HEK293 (cell line): Measurements from ENCODE around the gene TBXA2R.

ENCODE experiments used
- BCL11B ChIP-seq: fragments of 450-650 bp; formaldehyde crosslinking; IDR thresholded peaks from 2 replicates; pipeline ENCODE4 v1.5.1; 2016; ENCODE audit warnings: low read depth, missing biosample characterization, missing genetic modification characterization
- GLIS1 ChIP-seq: fragments of 450-650 bp; formaldehyde crosslinking; IDR thresholded peaks from 2 replicates; pipeline ENCODE4 v1.5.1; 2016; ENCODE audit warnings: missing biosample characterization, missing genetic modification characterization
- INSM2 ChIP-seq: fragments of 450-650 bp; formaldehyde crosslinking; IDR thresholded peaks from 2 replicates; pipeline ENCODE4 v1.5.1; 2016; ENCODE audit warnings: missing biosample characterization, missing genetic modification characterization
- KLF7 ChIP-seq: fragments of 450-650 bp; formaldehyde crosslinking; IDR thresholded peaks from 2 replicates; pipeline ENCODE4 v1.5.1; 2016; ENCODE audit warnings: missing biosample characterization, missing genetic modification characterization, borderline replicate concordance
- PATZ1 ChIP-seq: fragments of 450-650 bp; formaldehyde crosslinking; IDR thresholded peaks from 2 replicates; pipeline ENCODE4 v1.5.1; 2016; ENCODE audit warnings: missing biosample characterization, missing genetic modification characterization
- YY1 ChIP-seq: fragments of 450-650 bp; formaldehyde crosslinking; IDR thresholded peaks from 2 replicates; pipeline ENCODE4 v1.5.1; 2018; ENCODE audit warnings: missing biosample characterization, missing genetic modification characterization
- YY2 ChIP-seq: fragments of 450-650 bp; formaldehyde crosslinking; IDR thresholded peaks from 2 replicates; pipeline ENCODE4 v1.5.1; 2016; ENCODE audit warnings: missing biosample characterization, missing genetic modification characterization
- ZBTB20 ChIP-seq: fragments of 450-650 bp; formaldehyde crosslinking; IDR thresholded peaks from 2 replicates; pipeline ENCODE4 v1.5.1; 2016; ENCODE audit warnings: missing biosample characterization, missing genetic modification characterization
- ZBTB44 ChIP-seq: fragments of 450-650 bp; IDR thresholded peaks from 2 replicates; pipeline ENCODE4 v1.5.1; 2018; ENCODE audit warnings: missing biosample characterization, mild to moderate bottlenecking, missing genetic modification characterization
- ZBTB48 ChIP-seq: fragments of 450-650 bp; formaldehyde crosslinking; IDR thresholded peaks from 2 replicates; pipeline ENCODE4 v1.5.1; 2016; ENCODE audit warnings: missing biosample characterization, missing genetic modification characterization
- ZBTB7A ChIP-seq: fragments of 450-650 bp; formaldehyde crosslinking; IDR thresholded peaks from 2 replicates; pipeline ENCODE4 v1.5.1; 2016; ENCODE audit warnings: low read depth, missing biosample characterization, missing genetic modification characterization
- ZBTB8A ChIP-seq: fragments of 450-650 bp; formaldehyde crosslinking; IDR thresholded peaks from 2 replicates; pipeline ENCODE4 v1.5.1; 2016; ENCODE audit warnings: missing biosample characterization, missing genetic modification characterization
- ZNF121 ChIP-seq: fragments of 450-650 bp; formaldehyde crosslinking; IDR thresholded peaks from 2 replicates; pipeline ENCODE4 v1.5.1; 2016; ENCODE audit warnings: missing biosample characterization, missing genetic modification characterization
- ZNF157 ChIP-seq: fragments of 450-650 bp; formaldehyde crosslinking; IDR thresholded peaks from 2 replicates; pipeline ENCODE4 v1.5.1; 2016; ENCODE audit warnings: missing biosample characterization, missing genetic modification characterization
- ZNF391 ChIP-seq: fragments of 450-650 bp; formaldehyde crosslinking; IDR thresholded peaks from 2 replicates; pipeline ENCODE4 v1.5.1; 2016; ENCODE audit warnings: low read depth, missing biosample characterization, missing genetic modification characterization, borderline replicate concordance
- ZNF530 ChIP-seq: fragments of 450-650 bp; formaldehyde crosslinking; IDR thresholded peaks from 2 replicates; pipeline ENCODE4 v1.5.1; 2016; ENCODE audit warnings: low read depth, missing biosample characterization, missing genetic modification characterization
- ZNF548 ChIP-seq: fragments of 450-650 bp; formaldehyde crosslinking; IDR thresholded peaks from 2 replicates; pipeline ENCODE4 v1.5.1; 2016; ENCODE audit warnings: missing biosample characterization, missing genetic modification characterization
- ZNF558 ChIP-seq: fragments of 450-650 bp; formaldehyde crosslinking; IDR thresholded peaks from 2 replicates; pipeline ENCODE4 v1.5.1; 2016; ENCODE audit warnings: missing biosample characterization, missing genetic modification characterization
- ZNF596 ChIP-seq: fragments of 450-650 bp; IDR thresholded peaks from 2 replicates; pipeline ENCODE4 v1.5.0; 2018; ENCODE audit warnings: missing biosample characterization, mild to moderate bottlenecking, missing genetic modification characterization, moderate library complexity
- ZNF777 ChIP-seq: fragments of 450-650 bp; formaldehyde crosslinking; IDR thresholded peaks from 2 replicates; pipeline ENCODE4 v1.5.1; 2017; ENCODE audit warnings: missing biosample characterization, missing genetic modification characterization, borderline replicate concordance
- ZNF792 ChIP-seq: fragments of 450-650 bp; formaldehyde crosslinking; IDR thresholded peaks from 2 replicates; pipeline ENCODE4 v1.5.1; 2016; ENCODE audit warnings: missing biosample characterization, missing genetic modification characterization
- TF ChIP-seq, protein P1 (sequence below): fragments of 450-650 bp; formaldehyde crosslinking; conservative IDR thresholded peaks from 2 replicates; pipeline ENCODE4 v1.5.1; 2016; ENCODE audit warnings: low read depth, missing biosample characterization, missing genetic modification characterization
- TF ChIP-seq, protein P2 (sequence below): fragments of 450-650 bp; formaldehyde crosslinking; IDR thresholded peaks from 2 replicates; pipeline ENCODE4 v1.5.1; 2016; ENCODE audit warnings: missing biosample characterization, missing genetic modification characterization
- TF ChIP-seq, protein P3 (sequence below): fragments of 450-650 bp; formaldehyde crosslinking; IDR thresholded peaks from 2 replicates; pipeline ENCODE4 v1.5.1; 2016; ENCODE audit warnings: missing biosample characterization, missing genetic modification characterization

TBXA2R gene

GRCh38 chr19:3573162-3573857, 33.4 kb downstream of the TBXA2R start (continued):
- TF ChIP-seq ZBTB44 (tag by site-specific recombination) (no peak), YY2 (tag by site-specific recombination) (0 out of 2 replicates have a peak, but pooled peaks have one; percentile 29), ZBTB20 (tag by site-specific recombination) (peak; percentile 45; the same call in 1 of the 2 replicates), ZBTB48 (tag by site-specific recombination) (0 out of 2 replicates have a peak, but pooled peaks have one; percentile 34), ZNF596 (tag by site-specific recombination) (peak; percentile 47; the same call in 1 of the 2 replicates), ZNF558 (no peak), ZBTB7A (tag by site-specific recombination) (peak; percentile 89), INSM2 (tag by site-specific recombination) (peak; percentile 35; the same call in 1 of the 2 replicates), ZBTB8A (tag by site-specific recombination) (peak; percentile 83), ZNF530 (tag by site-specific recombination) (no peak), ZNF792 (0 out of 2 replicates have a peak, but pooled peaks have one; percentile 24), ZNF548 (no peak), ZNF121 (tag by site-specific recombination) (peak; percentile 100), PATZ1 (peak; percentile 96), ZNF157 (tag by site-specific recombination) (no peak), KLF7 (tag by site-specific recombination) (no peak), ZNF777 (tag by site-specific recombination) (no peak), ZNF391 (0 out of 2 replicates have a peak, but pooled peaks have one; percentile 59), YY1 (peak; percentile 67), GLIS1 (tag by site-specific recombination) (peak; percentile 21; the same call in 1 of the 2 replicates), BCL11B (peak; percentile 96)
- TF ChIP-seq, protein P1, sequence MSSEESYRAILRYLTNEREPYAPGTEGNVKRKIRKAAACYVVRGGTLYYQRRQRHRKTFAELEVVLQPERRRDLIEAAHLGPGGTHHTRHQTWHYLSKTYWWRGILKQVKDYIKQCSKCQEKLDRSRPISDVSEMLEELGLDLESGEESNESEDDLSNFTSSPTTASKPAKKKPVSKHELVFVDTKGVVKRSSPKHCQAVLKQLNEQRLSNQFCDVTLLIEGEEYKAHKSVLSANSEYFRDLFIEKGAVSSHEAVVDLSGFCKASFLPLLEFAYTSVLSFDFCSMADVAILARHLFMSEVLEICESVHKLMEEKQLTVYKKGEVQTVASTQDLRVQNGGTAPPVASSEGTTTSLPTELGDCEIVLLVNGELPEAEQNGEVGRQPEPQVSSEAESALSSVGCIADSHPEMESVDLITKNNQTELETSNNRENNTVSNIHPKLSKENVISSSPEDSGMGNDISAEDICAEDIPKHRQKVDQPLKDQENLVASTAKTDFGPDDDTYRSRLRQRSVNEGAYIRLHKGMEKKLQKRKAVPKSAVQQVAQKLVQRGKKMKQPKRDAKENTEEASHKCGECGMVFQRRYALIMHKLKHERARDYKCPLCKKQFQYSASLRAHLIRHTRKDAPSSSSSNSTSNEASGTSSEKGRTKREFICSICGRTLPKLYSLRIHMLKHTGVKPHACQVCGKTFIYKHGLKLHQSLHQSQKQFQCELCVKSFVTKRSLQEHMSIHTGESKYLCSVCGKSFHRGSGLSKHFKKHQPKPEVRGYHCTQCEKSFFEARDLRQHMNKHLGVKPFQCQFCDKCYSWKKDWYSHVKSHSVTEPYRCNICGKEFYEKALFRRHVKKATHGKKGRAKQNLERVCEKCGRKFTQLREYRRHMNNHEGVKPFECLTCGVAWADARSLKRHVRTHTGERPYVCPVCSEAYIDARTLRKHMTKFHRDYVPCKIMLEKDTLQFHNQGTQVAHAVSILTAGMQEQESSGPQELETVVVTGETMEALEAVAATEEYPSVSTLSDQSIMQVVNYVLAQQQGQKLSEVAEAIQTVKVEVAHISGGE (tag by site-specific recombination) = peak; percentile 30; the same call in 1 of the 2 replicates
- TF ChIP-seq, protein P2, sequence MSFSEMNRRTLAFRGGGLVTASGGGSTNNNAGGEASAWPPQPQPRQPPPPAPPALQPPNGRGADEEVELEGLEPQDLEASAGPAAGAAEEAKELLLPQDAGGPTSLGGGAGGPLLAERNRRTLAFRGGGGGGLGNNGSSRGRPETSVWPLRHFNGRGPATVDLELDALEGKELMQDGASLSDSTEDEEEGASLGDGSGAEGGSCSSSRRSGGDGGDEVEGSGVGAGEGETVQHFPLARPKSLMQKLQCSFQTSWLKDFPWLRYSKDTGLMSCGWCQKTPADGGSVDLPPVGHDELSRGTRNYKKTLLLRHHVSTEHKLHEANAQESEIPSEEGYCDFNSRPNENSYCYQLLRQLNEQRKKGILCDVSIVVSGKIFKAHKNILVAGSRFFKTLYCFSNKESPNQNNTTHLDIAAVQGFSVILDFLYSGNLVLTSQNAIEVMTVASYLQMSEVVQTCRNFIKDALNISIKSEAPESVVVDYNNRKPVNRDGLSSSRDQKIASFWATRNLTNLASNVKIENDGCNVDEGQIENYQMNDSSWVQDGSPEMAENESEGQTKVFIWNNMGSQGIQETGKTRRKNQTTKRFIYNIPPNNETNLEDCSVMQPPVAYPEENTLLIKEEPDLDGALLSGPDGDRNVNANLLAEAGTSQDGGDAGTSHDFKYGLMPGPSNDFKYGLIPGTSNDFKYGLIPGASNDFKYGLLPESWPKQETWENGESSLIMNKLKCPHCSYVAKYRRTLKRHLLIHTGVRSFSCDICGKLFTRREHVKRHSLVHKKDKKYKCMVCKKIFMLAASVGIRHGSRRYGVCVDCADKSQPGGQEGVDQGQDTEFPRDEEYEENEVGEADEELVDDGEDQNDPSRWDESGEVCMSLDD (tag by site-specific recombination) = peak; percentile 92
- TF ChIP-seq, protein P3, sequence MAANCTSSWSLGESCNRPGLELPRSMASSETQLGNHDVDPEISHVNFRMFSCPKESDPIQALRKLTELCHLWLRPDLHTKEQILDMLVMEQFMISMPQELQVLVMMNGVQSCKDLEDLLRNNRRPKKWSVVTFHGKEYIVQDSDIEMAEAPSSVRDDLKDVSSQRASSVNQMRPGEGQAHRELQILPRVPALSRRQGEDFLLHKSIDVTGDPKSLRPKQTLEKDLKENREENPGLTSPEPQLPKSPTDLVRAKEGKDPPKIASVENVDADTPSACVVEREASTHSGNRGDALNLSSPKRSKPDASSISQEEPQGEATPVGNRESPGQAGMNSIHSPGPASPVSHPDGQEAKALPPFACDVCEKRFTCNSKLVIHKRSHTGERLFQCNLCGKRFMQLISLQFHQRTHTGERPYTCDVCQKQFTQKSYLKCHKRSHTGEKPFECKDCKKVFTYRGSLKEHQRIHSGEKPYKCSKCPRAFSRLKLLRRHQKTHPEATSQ = peak; percentile 54; the same call in 1 of the 2 replicates
